Measurements from ENCODE around the gene MTERF4.

DNA sequence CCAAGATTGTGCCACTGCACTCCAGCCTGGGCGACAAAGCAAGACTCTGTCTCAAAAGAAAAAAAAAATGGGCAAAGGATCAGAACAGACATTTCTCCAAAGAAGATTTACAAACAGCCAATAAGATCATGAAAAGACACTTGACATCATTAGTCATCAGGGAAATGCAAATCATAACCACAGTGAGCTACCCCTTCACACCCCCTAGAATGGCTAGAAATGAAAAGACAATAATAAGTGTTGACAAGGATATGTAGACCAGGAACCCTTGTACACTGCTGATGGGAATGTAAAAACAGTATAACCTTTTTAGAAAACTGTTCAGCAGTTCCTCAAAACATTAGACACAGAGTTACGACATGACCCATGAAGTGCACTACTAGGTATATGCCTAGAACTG, 18.4 kb upstream of the MTERF4 start:
- TF ChIP-seq POLR2A (IDR thresholded peaks at IDR 0.05) = no peak
- TF ChIP-seq, protein P1, sequence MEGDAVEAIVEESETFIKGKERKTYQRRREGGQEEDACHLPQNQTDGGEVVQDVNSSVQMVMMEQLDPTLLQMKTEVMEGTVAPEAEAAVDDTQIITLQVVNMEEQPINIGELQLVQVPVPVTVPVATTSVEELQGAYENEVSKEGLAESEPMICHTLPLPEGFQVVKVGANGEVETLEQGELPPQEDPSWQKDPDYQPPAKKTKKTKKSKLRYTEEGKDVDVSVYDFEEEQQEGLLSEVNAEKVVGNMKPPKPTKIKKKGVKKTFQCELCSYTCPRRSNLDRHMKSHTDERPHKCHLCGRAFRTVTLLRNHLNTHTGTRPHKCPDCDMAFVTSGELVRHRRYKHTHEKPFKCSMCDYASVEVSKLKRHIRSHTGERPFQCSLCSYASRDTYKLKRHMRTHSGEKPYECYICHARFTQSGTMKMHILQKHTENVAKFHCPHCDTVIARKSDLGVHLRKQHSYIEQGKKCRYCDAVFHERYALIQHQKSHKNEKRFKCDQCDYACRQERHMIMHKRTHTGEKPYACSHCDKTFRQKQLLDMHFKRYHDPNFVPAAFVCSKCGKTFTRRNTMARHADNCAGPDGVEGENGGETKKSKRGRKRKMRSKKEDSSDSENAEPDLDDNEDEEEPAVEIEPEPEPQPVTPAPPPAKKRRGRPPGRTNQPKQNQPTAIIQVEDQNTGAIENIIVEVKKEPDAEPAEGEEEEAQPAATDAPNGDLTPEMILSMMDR (IDR thresholded peaks at IDR 0.05) = no peak

Data from uterus (tissue), 2 donors.